Nephron progenitor cell (in vitro differentiated cells): ENCODE measurements around the gene HNRNPL.
"Not testable (repeated sequence)": the region's sequence is repeated elsewhere in the genome, so short reads cannot be mapped to it uniquely, and the experiment has no call there.

Experiments used
- DNase-seq: peaks from one replicate; pipeline ENCODE4 v3.0.0; 2021
- H3K27ac Mint-ChIP-seq: 2 replicates; pipeline ENCODE4 v1.8.0; 2021; ENCODE audit warnings: mild to moderate bottlenecking, moderate library complexity, mixed read lengths
- H3K27me3 Mint-ChIP-seq: 2 replicates; pipeline ENCODE4 v1.8.0; 2021; ENCODE audit warnings: mild to moderate bottlenecking, low read depth, mixed read lengths; ENCODE audit not compliant: poor library complexity
- H3K36me3 Mint-ChIP-seq: 2 replicates; pipeline ENCODE4 v1.8.0; 2021; ENCODE audit warnings: low read depth, mixed read lengths
- H3K4me1 Mint-ChIP-seq: 2 replicates; pipeline ENCODE4 v1.8.0; 2021; ENCODE audit warnings: mixed read lengths
- H3K4me3 Mint-ChIP-seq: 2 replicates; pipeline ENCODE4 v1.8.0; 2021; ENCODE audit warnings: mild to moderate bottlenecking, moderate library complexity, mixed read lengths
- H3K9me3 Mint-ChIP-seq: 2 replicates; pipeline ENCODE4 v1.8.0; 2021; ENCODE audit warnings: mild to moderate bottlenecking, moderate library complexity, mixed read lengths
- TF ChIP-seq, protein P1 (sequence below): fragments of 200-600 bp; sonication (generic); IDR thresholded peaks from 2 replicates; pipeline ENCODE4 v1.5.0; 2021; ENCODE audit warnings: antibody characterized with exemption

Gene HNRNPL

DNA sequence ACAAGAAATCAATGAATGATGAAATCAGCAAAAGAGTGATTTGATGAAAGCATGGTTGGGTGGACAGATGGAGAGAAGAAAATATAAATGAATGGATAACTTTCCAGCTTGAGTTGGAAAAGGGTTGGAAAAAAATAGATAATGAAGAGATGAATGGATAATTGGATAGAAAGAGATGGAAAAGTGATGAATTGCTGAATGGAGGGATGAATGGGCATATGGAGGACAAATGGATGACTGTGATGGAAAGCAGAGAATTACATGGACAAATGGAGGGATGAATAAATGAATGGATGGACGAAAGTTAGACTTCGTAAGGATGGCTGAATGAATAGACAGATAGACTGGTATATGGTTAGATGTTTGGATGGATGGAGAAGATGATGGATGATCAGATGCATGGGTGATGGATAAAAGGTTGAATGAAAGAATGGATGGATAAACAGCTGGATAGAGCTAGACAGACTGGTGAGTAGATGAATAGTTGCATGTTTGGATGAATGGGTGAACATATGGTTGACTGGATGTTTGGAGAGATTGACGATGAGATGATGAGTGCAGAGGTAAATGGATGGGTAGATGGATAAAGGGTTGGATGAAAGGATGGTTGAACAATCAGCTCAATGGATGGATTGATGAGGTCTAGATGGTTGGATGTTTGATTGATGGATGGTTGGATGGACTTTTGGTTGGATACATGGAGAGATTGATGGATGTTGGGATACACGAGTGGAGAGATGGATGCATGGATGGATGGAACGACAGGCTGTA is 49.0 kb downstream of the HNRNPL start:
- TF ChIP-seq, protein P1, sequence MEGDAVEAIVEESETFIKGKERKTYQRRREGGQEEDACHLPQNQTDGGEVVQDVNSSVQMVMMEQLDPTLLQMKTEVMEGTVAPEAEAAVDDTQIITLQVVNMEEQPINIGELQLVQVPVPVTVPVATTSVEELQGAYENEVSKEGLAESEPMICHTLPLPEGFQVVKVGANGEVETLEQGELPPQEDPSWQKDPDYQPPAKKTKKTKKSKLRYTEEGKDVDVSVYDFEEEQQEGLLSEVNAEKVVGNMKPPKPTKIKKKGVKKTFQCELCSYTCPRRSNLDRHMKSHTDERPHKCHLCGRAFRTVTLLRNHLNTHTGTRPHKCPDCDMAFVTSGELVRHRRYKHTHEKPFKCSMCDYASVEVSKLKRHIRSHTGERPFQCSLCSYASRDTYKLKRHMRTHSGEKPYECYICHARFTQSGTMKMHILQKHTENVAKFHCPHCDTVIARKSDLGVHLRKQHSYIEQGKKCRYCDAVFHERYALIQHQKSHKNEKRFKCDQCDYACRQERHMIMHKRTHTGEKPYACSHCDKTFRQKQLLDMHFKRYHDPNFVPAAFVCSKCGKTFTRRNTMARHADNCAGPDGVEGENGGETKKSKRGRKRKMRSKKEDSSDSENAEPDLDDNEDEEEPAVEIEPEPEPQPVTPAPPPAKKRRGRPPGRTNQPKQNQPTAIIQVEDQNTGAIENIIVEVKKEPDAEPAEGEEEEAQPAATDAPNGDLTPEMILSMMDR, result no peak
- peaks cover 15% of the 10 kb centered on the region for H3K9me3 Mint-ChIP-seq
- no peaks in the 10 kb centered on the region for H3K4me1 Mint-ChIP-seq
- no peak overlapping the region for H3K4me3 Mint-ChIP-seq
- no peak for DNase-seq
- no peaks in the 10 kb centered on the region for H3K36me3 Mint-ChIP-seq
- H3K27me3 Mint-ChIP-seq, result peaks cover 5% of the 10 kb centered on the region
- H3K27ac Mint-ChIP-seq, result no peak overlapping the region

DNA sequence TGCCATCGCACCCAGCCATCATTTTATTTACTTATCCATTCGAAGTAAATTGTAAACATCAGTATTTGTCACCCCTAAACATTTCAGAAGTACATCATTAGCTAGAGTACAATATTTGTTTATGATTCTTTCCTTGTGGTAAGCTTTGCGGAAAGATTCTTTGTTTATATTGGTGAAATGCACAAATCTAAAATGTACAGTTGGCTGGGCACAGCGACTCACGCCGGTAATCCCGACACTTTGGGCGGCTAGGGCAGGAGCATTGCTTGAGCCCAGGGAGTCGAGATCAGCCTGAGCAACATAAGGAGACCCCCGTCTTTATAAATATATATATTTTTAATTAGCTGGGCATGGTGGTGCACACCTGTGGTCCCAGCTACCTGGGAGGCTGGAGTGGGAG is 50.7 kb downstream of the HNRNPL start:
- H3K27me3 Mint-ChIP-seq, result peaks cover 5% of the 10 kb centered on the region
- no peaks in the 10 kb centered on the region for H3K36me3 Mint-ChIP-seq
- no peak for DNase-seq
- no peaks in the 10 kb centered on the region for H3K4me1 Mint-ChIP-seq
- H3K4me3 Mint-ChIP-seq, result no peak overlapping the region
- TF ChIP-seq, protein P1, result no peak
- peaks cover 20% of the 10 kb centered on the region for H3K9me3 Mint-ChIP-seq
- no peak overlapping the region for H3K27ac Mint-ChIP-seq

DNA sequence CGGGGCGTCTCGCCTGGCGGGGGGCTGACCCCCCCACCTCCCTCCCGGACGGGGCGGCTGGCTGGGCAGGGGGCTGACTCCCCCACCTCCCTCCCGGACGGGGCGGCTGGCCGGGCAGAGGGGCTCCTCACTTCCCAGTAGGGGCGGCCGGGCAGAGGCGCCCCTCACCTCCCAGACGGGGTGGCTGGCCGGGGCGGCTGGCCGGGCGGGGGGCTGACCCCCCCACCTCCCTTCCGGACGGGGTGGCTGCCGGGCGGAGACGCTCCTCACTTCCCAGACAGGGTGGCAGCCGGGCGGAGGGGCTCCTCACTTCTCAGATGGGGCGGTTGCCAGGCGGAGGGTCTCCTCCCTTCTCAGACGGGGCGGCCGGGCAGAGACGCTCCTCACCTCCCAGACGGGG is 52.0 kb downstream of the HNRNPL start:
- not testable (repeated sequence) for H3K36me3 Mint-ChIP-seq, DNase-seq, H3K27ac Mint-ChIP-seq, H3K4me3 Mint-ChIP-seq, H3K4me1 Mint-ChIP-seq
- Mint-ChIP-seq H3K27me3 (peaks cover 14% of the 10 kb centered on the region), H3K9me3 (peaks cover 26% of the 10 kb centered on the region)

DNA sequence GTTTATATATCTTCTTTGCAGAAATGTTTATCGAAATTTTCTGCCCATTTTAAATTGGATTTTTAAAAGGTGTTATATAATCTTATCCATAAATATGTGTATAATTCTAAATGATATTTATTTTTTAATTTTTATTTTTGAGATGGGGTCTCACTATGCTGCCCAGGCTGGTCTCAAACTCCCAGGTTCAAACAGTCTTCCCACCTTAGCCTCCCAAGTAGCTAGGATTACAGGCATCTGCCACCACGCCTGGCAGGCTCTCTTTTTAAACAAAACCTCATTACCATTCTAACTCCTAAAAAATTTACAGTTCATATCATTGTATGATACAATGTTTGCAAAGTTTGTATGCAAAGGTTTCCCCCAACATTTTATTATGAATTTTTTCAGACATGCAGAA is 53.6 kb downstream of the HNRNPL start:
- H3K4me3 Mint-ChIP-seq, result no peak overlapping the region
- peaks cover 26% of the 10 kb centered on the region for H3K9me3 Mint-ChIP-seq
- no peak for DNase-seq
- H3K4me1 Mint-ChIP-seq, result no peaks in the 10 kb centered on the region
- TF ChIP-seq, protein P1, result no peak
- H3K27ac Mint-ChIP-seq, result no peak overlapping the region
- peaks cover 14% of the 10 kb centered on the region for H3K27me3 Mint-ChIP-seq
- H3K36me3 Mint-ChIP-seq, result no peaks in the 10 kb centered on the region

DNA sequence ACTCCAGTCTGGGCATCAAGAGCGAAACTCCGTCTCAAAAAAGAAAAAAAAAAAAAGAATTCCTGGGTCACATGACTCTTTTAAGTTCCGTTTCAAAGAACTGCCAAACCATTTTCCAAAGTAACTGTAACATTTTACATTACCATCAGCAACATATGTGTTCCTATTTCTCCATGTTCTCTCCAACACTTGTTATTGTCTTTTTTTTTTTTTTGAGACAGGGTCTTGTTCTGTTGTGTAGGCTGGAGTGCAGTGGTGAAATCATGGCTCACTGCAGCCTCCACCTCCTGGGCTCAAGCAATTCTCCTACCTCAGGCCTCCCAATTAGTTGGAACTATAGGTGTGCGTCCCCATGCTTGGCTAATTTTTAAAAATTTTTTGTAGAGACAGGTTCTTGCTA is 54.2 kb downstream of the HNRNPL start:
- Mint-ChIP-seq H3K4me1 (no peaks in the 10 kb centered on the region), H3K9me3 (peaks cover 26% of the 10 kb centered on the region), H3K36me3 (no peaks in the 10 kb centered on the region), H3K27me3 (peaks cover 14% of the 10 kb centered on the region), H3K27ac (no peak overlapping the region), H3K4me3 (no peak overlapping the region)
- no peak for DNase-seq
- TF ChIP-seq, protein P1, result no peak

DNA sequence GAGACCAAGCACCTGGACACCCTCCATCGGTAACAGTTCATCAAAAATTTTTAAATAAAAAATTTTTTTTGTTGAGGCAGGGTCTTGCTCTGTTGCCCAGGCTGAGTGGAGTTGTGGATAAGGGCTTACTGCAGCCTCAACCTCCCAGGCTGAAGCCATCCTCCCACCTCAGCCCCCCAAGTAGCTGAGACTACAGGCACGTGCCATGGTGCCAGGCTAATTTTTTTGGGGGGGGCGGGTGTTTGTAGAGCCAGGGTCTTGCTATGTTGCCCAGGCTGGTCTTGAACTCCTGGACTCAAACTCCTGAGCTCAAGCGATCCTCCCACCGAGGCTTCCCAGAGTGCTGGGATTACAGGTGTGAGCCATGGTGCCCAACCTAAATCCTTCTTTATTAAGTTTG is 56.1 kb downstream of the HNRNPL start:
- H3K4me1 Mint-ChIP-seq, result peaks cover 2% of the 10 kb centered on the region
- H3K27me3 Mint-ChIP-seq, result peaks cover 9% of the 10 kb centered on the region
- no peak for DNase-seq
- no peak overlapping the region for H3K27ac Mint-ChIP-seq
- no peaks in the 10 kb centered on the region for H3K36me3 Mint-ChIP-seq
- TF ChIP-seq, protein P1, result no peak
- peaks cover 21% of the 10 kb centered on the region for H3K9me3 Mint-ChIP-seq
- H3K4me3 Mint-ChIP-seq, result no peak overlapping the region
